HG02623 (cell line): ENCODE measurements around the gene SYAP1.
A peak's percentile ranks its signal among the peaks of the same experiment; 100 is the strongest.
"Not testable (repeated sequence)": the region's sequence is repeated elsewhere in the genome, so short reads cannot be mapped to it uniquely, and the experiment has no call there.

Experiments used
- ATAC-seq: cut with Tn5 transposase; IDR thresholded peaks from one replicate; pipeline ENCODE4 v1.9.1; 2021; ENCODE audit warnings: moderate library complexity; ENCODE audit not compliant: unreplicated experiment

The SYAP1 gene

GRCh38 chrX:16774746-16775145, 55.3 kb downstream of the SYAP1 start:
- ATAC-seq = no peak

- no peak for ATAC-seq
Measured at GRCh38 chrX:16778545-16778944, 59.1 kb downstream of the SYAP1 start.

GRCh38 chrX:16778993-16779392, 59.6 kb downstream of the SYAP1 start:
- ATAC-seq = no peak

GRCh38 chrX:16779815-16780214, 60.4 kb downstream of the SYAP1 start:
- not testable (repeated sequence) for ATAC-seq

GRCh38 chrX:16783452-16783851, 64.0 kb downstream of the SYAP1 start:
- no peak for ATAC-seq

- ATAC-seq = not testable (repeated sequence)
Measured at GRCh38 chrX:16784440-16784839, 65.0 kb downstream of the SYAP1 start.

GRCh38 chrX:16785247-16786138, 66.1 kb downstream of the SYAP1 start:
- no peak for ATAC-seq

GRCh38 chrX:16786139-16786790, 66.9 kb downstream of the SYAP1 start, which contains the start of gene TXLNG:
Gene TXLNG, plus strand, starts transcription at chrX:16786466. Its CDS starts 22 bp downstream, at chrX:16786488.
- peak; percentile 98 for ATAC-seq

- ATAC-seq = peak; percentile 15
Measured at GRCh38 chrX:16786791-16787735, 67.7 kb downstream of the SYAP1 start.

GRCh38 chrX:16788477-16788876, 69.1 kb downstream of the SYAP1 start:
- no peak for ATAC-seq

GRCh38 chrX:16796298-16796697, 76.9 kb downstream of the SYAP1 start:
- ATAC-seq = no peak

- no peak for ATAC-seq
Measured at GRCh38 chrX:16797358-16797757, 77.9 kb downstream of the SYAP1 start.

GRCh38 chrX:16797841-16798240, 78.4 kb downstream of the SYAP1 start:
- no peak for ATAC-seq

- peak; percentile 67 for ATAC-seq
Measured at GRCh38 chrX:16804923-16805464, 85.6 kb downstream of the SYAP1 start.

- ATAC-seq = no peak
Measured at GRCh38 chrX:16807548-16807947, 88.1 kb downstream of the SYAP1 start.

GRCh38 chrX:16807976-16808542, 88.6 kb downstream of the SYAP1 start:
- no peak for ATAC-seq

- no peak for ATAC-seq
Measured at GRCh38 chrX:16814597-16814996, 95.2 kb downstream of the SYAP1 start.
